NCI-H146 (cell line): ENCODE results near the gene TPI1.

ENCODE experiments used
- DNase-seq: peaks from one replicate; lab custom pipeline; 2025; lab: John Stamatoyannopoulos, UW

TPI1 gene

GRCh38 chr12:6867413-6868210 lies at the start of gene TPI1:
Gene TPI1 (plus strand): TSS chr12:6867531. CDS start chr12:6867567, 36 bp downstream.
- DNase-seq: peak; percentile 91

GRCh38 chr12:6817662-6818157 lies 49.6 kb upstream of the TPI1 start:
- no peak for DNase-seq

- no peak for DNase-seq
These were observed 49.1 kb upstream of the TPI1 start for GRCh38 chr12:6818222-6818621.

- no peak for DNase-seq
These were observed 48.7 kb upstream of the TPI1 start for GRCh38 chr12:6818645-6819044.

- no peak for DNase-seq
These were observed 48.0 kb upstream of the TPI1 start for GRCh38 chr12:6819106-6820030.

GRCh38 chr12:6820166-6820565 lies 47.2 kb upstream of the TPI1 start:
- DNase-seq: no peak

- DNase-seq: peak; percentile 87
These were observed 45.5 kb upstream of the TPI1 start, which contains the start of gene GPR162 for GRCh38 chr12:6821591-6822425. Gene GPR162 (plus strand): TSS chr12:6821821. CDS start chr12:6823899, 2,078 bp downstream.

GRCh38 chr12:6822426-6823135 lies 44.8 kb upstream of the TPI1 start:
- no peak for DNase-seq

GRCh38 chr12:6823182-6824084 lies 43.9 kb upstream of the TPI1 start:
- no peak for DNase-seq

GRCh38 chr12:6824085-6824775 lies 43.1 kb upstream of the TPI1 start:
- no peak for DNase-seq

- peak; percentile 69 for DNase-seq
These were observed 42.4 kb upstream of the TPI1 start for GRCh38 chr12:6824901-6825381.

- peak; percentile 96 for DNase-seq
These were observed 41.8 kb upstream of the TPI1 start for GRCh38 chr12:6825398-6826124.

GRCh38 chr12:6826125-6826733 lies 41.1 kb upstream of the TPI1 start:
- DNase-seq: no peak

GRCh38 chr12:6826734-6827436 lies 40.4 kb upstream of the TPI1 start:
- no peak for DNase-seq

GRCh38 chr12:6827437-6827911 lies 39.9 kb upstream of the TPI1 start:
- peak; percentile 97 for DNase-seq

GRCh38 chr12:6827982-6828780 lies 39.1 kb upstream of the TPI1 start, which contains the start of gene P3H3:
Gene P3H3 (plus strand): TSS chr12:6828407. CDS start chr12:6828441, 34 bp downstream.
- DNase-seq: peak; percentile 77
